HG03558 (cell line): Measurements from ENCODE around the gene EXOC3L4.

Source experiments
- ATAC-seq: cut with Tn5 transposase; IDR thresholded peaks from one replicate; pipeline ENCODE4 v1.9.1; 2021; ENCODE audit warnings: moderate number of reproducible peaks; ENCODE audit not compliant: unreplicated experiment; ENCODE audit errors: extremely low read depth

The EXOC3L4 gene

DNA sequence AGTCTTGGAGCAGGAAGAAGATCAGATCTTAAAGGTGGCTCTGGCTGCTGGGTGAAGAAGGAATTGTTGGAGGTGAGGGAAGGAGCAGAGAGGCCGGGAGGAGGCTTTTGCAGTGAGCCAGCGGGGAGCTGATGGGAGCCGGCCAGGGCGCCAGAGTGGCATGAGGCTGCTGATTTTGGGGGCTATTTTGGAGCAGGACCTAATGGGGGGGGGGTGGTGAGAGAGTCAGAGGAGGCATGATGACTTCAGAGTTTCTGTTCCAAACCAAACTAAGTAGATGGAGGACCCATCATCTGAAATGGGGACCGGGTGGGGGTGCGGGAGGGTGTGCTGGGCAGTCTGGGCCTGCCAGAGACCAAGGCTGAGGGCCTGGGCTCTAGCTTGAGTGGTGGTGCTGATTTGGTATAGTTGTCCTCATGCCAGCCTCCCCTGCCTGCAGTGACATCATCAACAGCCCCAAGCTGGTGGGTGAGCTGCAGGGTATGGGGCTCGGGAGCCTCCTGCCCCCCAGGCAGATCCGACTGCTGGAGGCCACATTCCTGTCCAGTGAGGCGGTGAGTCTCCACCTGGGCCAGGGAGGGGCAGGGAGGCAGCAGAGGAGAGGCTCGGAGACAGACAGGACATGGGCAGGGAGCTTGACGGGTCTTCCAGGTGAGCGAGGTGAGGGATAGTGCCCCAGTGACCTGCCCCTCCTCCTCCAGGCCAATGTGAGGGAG lies 34.9 kb downstream of the EXOC3L4 start:
- no peak for ATAC-seq

DNA sequence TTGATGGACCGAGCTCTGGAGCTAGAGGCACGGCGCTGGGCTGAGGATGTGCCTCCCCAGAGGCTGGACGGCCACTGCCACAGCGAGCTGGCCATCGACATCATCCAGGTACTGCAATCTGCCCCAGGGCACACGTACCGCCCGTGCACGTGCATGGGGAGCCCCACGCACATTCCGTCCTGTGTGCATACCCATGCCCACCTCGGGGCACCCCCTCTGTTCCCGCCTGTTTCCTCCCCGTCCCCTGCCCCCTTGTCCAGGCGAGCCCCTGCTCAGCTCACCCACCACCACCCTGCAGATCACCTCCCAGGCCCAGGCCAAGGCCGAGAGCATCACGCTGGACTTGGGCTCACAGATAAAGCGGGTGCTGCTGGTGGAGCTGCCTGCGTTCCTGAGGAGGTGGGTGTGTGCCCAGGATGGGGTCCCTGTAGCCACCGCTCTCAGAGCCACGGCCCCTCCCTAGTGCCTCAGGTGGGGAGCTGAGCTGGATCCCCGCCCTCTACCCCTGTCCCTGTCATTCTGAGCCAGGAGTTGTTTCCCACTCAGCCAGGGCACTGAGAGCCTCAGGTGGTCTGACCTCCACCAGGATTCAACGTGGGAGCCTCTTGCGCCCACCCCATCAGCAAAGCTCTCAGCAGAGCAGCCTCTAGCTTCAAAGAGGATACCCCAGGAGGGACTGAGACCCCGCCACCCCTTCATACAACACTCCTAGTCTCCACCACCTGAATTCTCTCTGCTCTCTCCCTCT lies 35.7 kb downstream of the EXOC3L4 start:
- ATAC-seq = no peak

DNA sequence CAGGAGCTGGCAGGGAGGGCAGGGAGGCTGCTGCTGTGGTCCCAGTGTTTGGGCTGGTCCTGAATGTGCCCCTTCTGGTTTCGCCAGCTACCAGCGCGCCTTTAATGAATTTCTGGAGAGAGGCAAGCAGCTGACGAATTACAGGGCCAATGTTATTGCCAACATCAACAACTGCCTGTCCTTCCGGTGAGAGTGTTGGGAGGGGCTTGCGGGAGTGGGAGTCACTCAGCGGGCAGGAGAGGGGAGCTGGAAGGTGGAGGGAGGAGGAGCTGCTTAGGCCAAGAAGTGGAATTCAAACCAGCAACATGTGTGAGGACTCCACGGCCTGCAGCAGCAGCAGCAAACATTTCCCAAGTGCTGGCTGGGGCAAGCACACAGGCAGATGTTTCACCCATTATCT lies 36.4 kb downstream of the EXOC3L4 start:
- no peak for ATAC-seq

DNA sequence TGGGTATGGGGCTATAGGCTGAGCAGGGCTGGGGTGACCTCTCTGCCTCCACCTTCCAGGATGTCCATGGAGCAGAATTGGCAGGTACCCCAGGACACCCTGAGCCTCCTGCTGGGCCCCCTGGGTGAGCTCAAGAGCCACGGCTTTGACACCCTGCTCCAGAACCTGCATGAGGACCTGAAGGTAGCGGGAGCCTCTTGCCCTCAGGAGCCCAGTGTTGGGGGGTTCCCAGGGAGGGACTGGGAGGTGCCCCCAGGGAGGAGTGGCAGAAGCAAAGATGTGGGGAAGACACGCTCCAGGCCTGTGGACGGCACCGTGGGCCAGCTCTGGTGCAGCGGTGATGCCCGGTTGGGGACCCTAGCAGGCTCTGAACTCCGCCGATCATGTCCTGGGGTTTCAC lies 37.1 kb downstream of the EXOC3L4 start:
- no peak for ATAC-seq

DNA sequence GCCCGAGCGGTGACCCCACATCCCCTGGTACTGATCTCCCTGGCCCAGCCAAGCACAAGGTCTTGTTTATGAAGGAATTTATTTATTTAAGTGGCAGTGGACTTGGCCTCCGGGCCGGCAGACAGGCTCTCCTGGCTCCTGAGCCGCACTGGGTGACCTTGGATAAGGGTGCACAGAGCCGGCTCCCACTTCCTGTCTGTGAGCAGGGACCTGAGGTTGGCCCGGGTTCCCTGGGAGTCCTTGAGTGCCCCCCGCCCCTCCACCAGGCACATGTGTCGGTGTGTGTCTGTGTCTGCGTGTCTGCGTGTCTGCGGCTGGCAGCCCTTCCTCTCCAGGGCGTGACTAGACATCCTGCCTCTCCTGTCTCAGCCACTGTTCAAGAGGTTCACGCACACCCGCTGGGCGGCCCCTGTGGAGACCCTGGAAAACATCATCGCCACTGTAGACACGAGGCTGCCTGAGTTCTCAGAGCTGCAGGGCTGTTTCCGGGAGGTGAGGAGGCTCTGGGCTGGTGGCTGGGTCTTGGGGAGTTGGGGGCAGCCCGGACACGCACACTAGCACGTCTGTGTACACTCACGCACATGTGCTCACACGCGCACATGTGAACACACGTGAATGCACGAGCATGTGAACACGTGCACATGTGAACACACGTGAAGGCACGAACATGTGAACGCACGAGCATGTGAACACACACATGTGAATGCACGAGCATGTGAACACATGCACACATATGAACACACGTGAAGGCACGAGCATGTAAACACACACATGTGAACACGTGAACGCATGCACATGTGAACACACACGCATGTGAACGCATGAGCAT lies 38.1 kb downstream of the EXOC3L4 start:
- ATAC-seq = no peak

DNA sequence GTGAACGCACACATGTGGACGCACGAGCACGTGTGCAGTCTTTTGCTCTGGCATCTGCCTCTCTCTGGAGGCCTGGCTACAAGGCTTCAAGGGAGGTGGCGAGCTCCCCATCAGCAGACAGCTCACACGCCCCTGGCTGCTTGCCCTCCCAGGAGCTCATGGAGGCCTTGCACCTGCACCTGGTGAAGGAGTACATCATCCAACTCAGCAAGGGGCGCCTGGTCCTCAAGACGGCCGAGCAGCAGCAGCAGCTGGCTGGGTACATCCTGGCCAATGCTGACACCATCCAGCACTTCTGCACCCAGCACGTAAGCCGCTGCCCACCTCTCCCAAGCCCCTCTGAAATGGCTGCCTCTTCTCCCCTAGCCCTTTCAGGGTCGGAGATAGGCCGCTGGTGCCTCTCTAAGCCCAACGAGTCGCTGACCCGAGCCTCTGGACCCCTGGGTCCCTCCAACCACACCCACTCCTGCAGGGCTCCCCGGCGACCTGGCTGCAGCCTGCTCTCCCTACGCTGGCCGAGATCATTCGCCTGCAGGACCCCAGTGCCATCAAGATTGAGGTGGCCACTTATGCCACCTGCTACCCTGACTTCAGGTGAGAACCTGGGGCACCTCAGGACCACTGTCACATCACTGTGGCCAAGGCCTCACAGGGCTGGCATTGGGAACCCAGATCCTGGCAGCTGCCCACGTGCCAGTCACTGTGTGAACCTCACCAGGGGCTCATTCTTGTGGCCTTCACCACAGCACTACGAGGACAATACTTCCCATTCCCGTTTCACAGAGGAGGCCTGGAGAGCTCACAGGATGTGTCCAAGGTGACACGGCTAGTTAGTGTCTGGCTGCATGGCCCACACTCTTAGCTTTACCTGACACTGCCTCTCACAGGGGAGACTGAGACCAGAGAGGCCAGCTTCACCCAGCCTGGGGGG lies 39.0 kb downstream of the EXOC3L4 start:
- no peak for ATAC-seq

DNA sequence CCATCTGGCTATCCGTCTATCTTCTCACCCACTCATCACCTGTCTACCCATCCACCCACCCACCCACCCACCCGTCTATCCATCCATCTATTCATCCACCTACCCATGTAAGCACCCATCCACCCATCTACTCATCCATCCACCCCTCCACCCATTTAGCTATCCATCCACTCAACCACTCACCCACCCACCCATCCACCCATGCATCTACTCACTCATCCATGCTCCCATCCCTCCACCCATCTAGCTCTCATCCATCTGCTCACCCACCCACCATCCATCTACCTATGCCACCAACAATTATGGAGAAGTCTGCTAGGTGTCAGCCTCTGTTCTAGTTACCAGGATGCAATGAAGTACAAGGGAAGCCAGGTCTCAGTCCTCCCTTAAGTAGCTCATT lies 39.9 kb downstream of the EXOC3L4 start:
- ATAC-seq = no peak

DNA sequence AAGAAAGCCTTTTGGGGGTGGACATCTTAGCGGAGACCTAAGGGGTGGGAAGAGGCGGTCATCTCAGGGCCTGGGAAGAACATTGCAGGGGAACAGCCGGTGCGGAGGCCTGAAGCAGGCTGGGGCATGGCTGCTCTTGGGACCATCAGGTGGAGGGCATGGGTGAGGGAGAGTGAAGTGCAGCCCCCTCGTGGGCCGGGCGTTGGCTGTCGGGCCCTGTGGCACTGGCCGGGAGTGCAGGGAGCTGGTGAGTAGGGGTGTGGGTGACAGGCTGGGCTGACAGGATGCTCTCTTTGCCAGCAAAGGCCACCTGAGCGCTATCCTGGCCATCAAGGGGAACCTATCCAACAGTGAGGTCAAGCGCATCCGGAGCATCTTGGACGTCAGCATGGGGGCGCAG lies 40.4 kb downstream of the EXOC3L4 start:
- ATAC-seq = no peak

DNA sequence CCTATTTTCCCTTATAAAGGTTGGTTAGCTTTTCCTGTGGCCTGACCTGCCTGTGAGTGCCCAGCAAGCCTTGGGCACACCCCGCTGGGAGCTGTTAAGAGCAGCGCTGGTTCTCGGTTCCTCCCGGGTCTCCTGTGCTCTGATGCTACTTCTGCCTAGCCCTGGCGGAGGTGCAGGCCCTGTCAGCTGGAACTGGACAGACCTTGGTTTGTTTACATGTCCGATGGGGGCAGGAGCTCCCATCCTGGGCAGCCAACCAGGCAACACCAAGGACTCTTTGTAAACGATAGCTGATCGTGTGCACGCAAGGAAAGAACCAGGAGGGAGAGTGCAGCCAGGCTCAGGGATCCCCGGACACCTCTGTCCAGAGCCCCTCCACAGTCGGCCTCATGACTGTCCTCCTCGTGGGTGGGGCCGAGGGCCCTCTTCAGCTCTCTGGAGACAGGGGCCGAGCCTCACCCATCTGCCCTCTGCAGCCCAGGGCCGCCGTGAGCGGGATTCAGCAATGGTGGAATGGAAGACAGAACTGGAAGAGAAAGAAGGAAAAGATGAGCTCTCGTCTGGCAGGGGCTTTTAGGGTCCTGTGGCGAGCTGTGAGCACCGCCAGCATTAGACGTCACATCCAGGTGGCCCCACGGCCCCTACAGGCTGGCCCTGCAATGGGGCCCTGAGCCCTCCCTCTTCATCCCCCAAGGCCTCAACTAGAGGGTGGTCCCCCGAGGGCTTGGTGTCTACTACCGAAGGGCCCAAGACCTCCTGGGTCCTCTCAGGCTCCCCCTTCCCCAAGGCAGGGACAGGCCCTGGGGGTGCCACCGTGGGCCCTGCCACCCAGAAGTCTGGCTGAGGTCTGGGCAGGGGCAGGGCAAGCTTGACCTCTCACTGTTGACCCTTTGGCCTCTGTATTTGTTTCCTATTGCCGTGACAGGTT lies 41.1 kb downstream of the EXOC3L4 start:
- ATAC-seq = no peak

DNA sequence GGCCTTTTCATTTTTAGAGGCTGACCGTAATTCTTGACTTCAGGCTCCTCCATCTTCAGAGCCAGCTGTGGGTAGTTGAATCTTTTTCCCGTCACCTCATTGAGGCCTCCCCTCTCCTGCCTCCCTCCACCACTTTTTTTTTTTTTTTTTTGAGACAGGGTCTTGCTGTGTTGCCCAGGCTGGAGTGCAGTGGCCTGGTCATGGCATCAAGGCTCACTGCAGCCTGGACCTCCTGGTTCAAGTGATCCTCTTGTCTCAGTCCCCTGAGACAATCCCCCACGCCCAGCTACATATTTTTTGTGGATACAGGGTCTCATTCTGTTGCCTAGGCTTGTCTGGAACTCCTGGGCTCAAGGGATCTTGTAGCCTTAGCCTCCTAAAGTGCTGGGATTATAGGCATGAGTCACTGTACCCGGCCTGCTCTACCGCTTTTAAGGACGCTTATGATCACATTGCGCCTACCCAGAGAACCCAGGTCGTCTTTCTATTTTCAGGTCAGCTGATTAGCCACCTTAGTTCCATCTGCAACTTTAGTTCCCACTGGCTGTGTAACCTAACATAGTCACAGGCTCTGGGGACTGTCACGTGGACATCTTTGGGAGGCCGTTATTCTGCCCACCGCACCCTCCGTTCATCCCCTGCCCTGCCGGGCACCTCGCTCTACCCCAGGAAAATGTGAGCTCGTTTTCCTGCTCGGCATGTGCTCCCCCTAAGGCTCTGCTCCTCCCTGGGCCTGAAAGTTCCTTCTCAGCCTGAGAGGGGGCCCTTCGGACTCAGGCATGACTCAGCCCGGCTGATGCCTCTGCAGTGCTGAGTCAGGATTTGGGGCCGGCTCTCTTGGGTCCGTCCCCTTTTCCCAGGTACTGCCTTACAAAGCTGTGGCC lies 42.1 kb downstream of the EXOC3L4 start:
- ATAC-seq = no peak

DNA sequence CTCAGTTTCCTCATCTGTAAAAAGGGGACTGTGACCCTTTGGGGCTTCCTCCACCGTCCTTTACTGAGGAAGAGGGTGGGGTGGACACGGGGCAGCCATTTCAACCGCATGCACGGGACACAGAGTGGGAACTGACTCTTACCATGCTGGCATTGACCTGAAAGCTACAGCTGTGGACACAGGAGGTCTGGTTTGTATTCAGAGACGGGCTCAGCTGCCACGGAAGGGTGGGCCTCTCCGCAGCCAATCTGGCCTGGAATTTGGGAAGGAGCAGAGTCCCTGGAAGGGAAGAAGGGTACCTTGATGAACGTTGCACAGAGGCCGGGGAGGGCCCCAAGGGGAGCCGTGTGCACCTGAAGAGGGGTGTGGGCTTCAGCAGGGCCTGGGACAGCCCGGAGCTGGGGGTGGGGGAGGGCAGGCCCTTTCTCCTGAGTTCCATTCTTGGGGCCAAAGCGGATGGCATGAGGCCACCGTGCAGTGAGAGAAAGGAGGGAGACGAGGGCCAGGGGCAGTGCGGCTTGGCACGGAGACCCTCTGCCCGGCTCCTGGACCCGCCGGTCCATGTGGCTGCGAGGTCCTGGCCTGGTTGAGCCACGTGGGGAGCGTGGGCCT lies 43.3 kb downstream of the EXOC3L4 start:
- no peak for ATAC-seq

DNA sequence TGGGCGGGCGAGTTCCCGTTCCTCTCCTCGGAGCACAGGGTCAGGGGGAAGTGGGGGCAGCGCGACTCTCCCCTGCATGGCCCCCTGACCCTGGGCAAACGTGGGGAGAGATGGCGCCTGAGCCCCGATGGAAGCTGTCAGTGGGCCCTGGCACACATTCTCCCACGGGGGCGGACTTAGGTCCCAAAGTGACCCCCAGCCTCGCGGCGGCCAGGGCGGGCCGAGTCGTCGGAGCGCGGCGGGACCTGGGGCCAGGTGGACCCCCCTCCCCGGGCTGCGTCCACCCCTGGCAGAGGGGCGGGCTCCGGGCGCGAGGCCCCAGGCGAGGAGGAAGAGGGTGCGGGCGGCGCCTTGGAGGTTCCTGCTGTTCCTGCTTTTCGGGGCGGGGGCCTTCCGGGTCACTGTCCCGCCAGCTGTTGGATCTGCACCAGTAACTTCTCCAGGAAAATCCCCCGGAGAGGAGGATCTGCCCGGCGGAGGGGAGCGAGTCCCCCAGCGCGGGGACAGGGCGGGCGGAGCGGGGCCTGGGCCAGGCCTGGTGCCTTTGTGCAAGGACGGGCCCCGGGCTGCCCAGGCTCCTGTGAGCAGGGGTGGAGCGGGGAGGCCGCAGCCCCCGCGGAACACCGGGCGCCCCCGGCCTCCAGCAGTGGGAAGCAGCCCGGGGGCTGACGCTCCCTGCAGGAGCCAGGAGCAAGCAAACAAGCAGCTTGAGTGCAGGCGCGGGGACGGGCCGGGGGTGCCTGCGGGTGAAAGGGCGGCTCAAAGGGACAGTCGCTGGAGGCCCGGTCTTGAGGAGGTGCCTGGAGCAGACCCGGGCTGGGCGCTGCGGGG lies 44.0 kb downstream of the EXOC3L4 start:
- ATAC-seq = no peak

DNA sequence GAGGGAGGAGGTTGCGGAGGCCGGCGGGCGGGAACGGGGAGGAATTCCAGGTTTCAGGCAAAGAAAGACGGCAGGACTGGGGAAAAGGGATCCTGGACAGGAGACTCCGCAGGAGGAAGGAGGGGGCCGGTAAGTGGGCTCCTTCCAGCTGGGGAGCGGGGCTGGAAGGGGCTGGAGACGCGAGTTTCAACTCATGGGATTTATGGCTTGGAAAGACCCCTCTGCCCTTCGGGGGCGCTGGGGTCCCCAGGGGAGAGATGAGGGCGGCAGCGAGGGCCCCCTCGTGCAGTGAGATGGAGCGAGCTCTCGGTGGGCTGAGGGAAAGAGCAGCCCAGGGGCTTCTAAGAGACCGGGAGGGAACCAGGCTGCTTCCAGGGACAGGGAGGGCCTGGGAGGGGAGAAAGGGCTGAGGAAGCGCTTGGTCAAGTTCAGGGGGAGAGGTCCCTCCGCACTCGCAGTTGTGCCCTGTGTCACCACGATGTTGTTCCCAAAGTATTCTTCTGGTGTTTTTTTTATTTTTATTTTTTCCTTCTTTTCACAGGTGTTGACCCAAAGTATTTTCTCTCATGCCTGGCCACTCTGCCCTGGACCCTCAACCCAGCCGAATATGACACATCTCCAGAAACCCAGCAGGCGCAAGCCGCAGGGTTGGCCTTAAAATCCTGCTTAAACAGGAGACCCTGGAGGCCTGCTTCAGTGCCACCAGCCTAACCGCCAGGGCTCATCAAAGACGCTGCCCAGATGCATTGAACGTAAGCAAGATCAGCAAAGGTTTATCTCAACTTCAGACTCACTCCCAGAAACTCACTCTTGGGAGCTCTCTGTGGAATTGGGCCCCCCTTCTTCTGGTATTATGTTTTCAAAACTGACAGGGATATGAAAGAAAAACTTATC lies 44.9 kb downstream of the EXOC3L4 start:
- ATAC-seq = no peak

DNA sequence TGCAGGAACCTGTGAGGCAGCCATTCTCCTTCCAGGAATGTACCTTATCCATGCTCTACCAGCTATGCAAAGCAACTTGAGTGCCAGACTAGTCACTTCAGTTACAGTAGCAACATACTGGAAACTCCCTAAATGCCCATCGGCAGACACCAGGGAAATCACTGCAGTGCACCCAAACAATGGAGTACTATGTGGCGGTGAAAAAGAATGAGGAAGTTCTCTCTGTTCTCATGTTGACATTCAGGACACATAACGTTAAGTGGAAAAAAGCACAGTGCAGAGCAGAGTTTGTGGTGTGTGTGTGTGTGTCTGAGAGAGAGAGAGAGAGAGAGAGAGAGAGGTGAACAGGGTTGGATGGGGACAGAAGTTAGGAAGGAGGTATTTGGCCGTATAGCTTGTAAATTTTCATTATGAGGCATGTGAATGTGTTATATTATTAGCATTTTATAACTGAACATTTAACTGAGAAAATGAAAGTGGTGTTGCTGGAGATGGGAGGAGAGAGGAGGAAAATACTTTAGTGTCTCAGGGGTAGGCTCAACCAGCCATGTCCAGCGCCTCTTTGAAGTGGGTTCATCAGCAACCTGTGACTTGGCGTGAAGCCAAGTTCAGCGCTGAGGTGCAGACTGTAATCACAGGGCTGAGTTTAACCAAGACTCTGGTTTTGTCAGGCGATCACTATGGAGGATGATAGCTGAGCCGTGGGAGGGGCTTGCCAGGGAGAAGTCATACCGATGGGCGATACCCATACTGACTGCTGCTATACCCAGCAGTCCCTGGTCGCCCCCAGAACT lies 46.0 kb downstream of the EXOC3L4 start:
- peak; percentile 33 for ATAC-seq
